Pancreas (tissue), 10 donors: ENCODE measurements around the gene TMED3. TPM values are rescaled to one million over a fixed set of nuclear protein-coding genes. Genes with fewer than 3 reads are reported as not detected.
A peak's percentile ranks its signal among the peaks of the same experiment; 100 is the strongest.

ENCODE experiments used
- ATAC-seq, 4 donors: fragments of 200-7000 bp; cut with Tn5 transposase; one replicate each; pipeline versions ENCODE4 v1.8.0 to v1.9.1; 2020; ENCODE audit warnings: mild to moderate bottlenecking in 4 of 4, moderate library complexity in 4 of 4
- DNase-seq, 6 donors: peaks; one replicate each; pipeline ENCODE4 v3.0.0-alpha.2; 2020
- FAIRE-seq: peaks from 2 replicates; lab custom pipeline; 2012; peaks lifted over from hg19 to GRCh38; lab: Jason Lieb, UNC
- H3K27ac ChIP-seq, 4 donors: fragments of 200-600 bp; sonication (generic); 1 replicate in 3 of 4; 2 replicates in 1 of 4; pipeline versions ENCODE4 v1.5.0 to v1.8.0; 2020
- H3K27me3 ChIP-seq, 4 donors: fragments of 200-600 bp; one replicate each; pipeline ENCODE4 v1.8.0; 2021
- H3K36me3 ChIP-seq, 3 donors: fragments of 200-600 bp; sonication (generic) in 1 of 3; one replicate each; pipeline versions ENCODE4 v1.5.0 to v1.8.0; 2020 to 2021
- H3K4me1 ChIP-seq, 3 donors: fragments of 200-600 bp; one replicate each; pipeline ENCODE4 v1.8.0; 2021
- H3K4me3 ChIP-seq, 4 donors: fragments of 200-600 bp; sonication (generic) in 2 of 4; one replicate each; pipeline versions ENCODE4 v1.5.0 to v1.8.0; 2020 to 2021
- H3K9me3 ChIP-seq, 4 donors: fragments of 200-600 bp; one replicate each; pipeline ENCODE4 v1.8.0; 2021
- WGBS, 2 donors: extraction: QIAGEN DNeasy Blood & Tissue Kit; methylation state at CpG; one replicate each; pipeline ENCODE4 v1.1.7; 2013; 5-methylcytosine and 5-hydroxymethylcytosine counted together
- intact Hi-C, 3 donors: fragments of 100-400 bp; cut with DNase I; formaldehyde crosslinking; loops; one replicate each; pipeline versions ENCODE4 v1.11.1 to v1.14.2; 2022
- polyA plus RNA-seq, 2 donors: library from polyadenylated mRNA; stranded (reverse); fragments of 200-250 nt; gene quantifications; one replicate each; pipeline ENCODE4 v1.2.3, GENCODE V29; 2013
- total RNA-seq, 6 donors: library from RNA; stranded (reverse); fragmentation: NEBNext Ultra II Directional in 4 of 6; extraction: Animal tissue kit (Norgen Biotek cat#: 25700) in 4 of 6; gene quantifications; one replicate each; pipeline versions ENCODE4 v1.2.1 to v1.2.4, GENCODE V29; 2021 to 2023
- TF ChIP-seq, protein P1 (sequence below), 4 donors: fragments of 200-600 bp; sonication (generic) in 3 of 4; IDR thresholded peaks; one replicate each; pipeline versions ENCODE4 v1.5.0 to v1.8.0; 2021; ENCODE audit warnings: antibody characterized with exemption in 4 of 4
- donor health status: healthy with polysubstance abuse.
- donor health status: DM: no; HTN: no; CAD: no; lungs with moderate emphysema.
- donor health status: DM: no; HTN: no; CAD: no.
- donor health status: control.
- donor health status: control.
- donor health status: Bipolar disorder and iron deficiency.
- donor health status: DM: yes; HTN: yes; CAD: no.
- donor health status: DM: no; HTN: no; CAD: no.
- donor health status: DM: no; HTN: no; CAD: no.
- donor health status: DM: yes; HTN: yes; CAD: no.

The TMED3 gene
- total and polyA plus RNA-seq, 8 donors = 52.7 to 99.0 (median 81.1) TPM

DNA sequence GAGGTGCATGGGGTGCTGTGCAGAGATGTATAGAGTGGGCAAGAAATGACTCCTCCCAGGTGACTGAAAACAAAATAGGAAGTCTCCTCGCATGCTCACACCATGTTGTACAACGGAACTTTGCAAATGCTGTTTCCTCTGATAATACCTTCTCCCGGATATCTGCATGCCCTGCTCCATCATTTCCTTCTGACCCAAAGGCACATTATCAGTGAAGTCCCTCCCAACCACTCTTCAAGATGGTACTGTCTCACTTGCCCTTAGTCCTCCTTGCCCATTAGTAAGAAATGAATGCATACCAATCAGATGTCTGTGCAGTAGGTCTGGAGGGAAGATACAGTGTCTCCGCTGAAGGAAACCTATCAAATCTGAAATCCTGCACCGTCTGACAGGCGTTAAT lies 12.0 kb downstream of the TMED3 start:
- TF ChIP-seq, protein P1, sequence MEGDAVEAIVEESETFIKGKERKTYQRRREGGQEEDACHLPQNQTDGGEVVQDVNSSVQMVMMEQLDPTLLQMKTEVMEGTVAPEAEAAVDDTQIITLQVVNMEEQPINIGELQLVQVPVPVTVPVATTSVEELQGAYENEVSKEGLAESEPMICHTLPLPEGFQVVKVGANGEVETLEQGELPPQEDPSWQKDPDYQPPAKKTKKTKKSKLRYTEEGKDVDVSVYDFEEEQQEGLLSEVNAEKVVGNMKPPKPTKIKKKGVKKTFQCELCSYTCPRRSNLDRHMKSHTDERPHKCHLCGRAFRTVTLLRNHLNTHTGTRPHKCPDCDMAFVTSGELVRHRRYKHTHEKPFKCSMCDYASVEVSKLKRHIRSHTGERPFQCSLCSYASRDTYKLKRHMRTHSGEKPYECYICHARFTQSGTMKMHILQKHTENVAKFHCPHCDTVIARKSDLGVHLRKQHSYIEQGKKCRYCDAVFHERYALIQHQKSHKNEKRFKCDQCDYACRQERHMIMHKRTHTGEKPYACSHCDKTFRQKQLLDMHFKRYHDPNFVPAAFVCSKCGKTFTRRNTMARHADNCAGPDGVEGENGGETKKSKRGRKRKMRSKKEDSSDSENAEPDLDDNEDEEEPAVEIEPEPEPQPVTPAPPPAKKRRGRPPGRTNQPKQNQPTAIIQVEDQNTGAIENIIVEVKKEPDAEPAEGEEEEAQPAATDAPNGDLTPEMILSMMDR (IDR thresholded peaks at IDR 0.05) = no peak
- FAIRE-seq (no peak), ATAC-seq (no peak), DNase-seq (no peak)
- Histone ChIP-seq H3K36me3 (peaks cover 0 to 13% (median 7%) of the 10 kb centered on the region in 3 donors), H3K4me3 (no peak overlapping the region), H3K9me3 (no peaks in the 10 kb centered on the region), H3K4me1 (no peaks in the 10 kb centered on the region), H3K27me3 (no peaks in the 10 kb centered on the region), H3K27ac (no peak overlapping the region)
- intact Hi-C loops = no loop called here
- 90% methylated on average over 6 of the region's 6 CpGs for WGBS, 2 donors

DNA sequence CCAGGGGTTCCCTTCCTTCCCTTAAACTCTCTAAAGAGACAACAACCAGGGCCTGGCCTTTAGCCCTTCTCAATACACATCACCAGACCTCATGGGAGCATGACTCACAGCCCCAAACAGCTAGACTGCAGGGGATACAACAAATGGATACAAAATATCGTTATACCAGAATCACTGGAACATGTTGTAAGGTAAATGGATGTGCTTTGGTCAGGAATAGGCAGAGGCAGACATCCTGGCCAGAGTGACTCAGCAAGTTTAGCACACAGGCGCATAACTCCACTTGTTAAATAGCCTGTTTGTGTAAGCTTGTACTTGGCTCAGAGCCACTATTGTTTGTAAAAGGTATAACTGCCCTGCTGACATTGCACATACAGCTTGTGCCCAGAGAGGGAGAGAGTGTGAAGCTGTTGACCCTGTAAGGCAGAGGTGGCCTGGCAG lies 18.3 kb downstream of the TMED3 start:
- Histone ChIP-seq H3K36me3 (no peaks in the 10 kb centered on the region), H3K4me3 (no peak overlapping the region), H3K4me1 (peaks cover 10 to 16% (median 16%) of the 10 kb centered on the region in 3 donors), H3K27ac (no peak overlapping the region), H3K9me3 (no peaks in the 10 kb centered on the region), H3K27me3 (no peaks in the 10 kb centered on the region)
- TF ChIP-seq, protein P1 (IDR thresholded peaks at IDR 0.05) = no peak
- intact Hi-C loops = no loop called here
- 85 to 87% methylated on average over 2 of the region's 2 CpGs for WGBS, 2 donors
- ATAC-seq = no peak
- DNase-seq = no peak
- FAIRE-seq = no peak

DNA sequence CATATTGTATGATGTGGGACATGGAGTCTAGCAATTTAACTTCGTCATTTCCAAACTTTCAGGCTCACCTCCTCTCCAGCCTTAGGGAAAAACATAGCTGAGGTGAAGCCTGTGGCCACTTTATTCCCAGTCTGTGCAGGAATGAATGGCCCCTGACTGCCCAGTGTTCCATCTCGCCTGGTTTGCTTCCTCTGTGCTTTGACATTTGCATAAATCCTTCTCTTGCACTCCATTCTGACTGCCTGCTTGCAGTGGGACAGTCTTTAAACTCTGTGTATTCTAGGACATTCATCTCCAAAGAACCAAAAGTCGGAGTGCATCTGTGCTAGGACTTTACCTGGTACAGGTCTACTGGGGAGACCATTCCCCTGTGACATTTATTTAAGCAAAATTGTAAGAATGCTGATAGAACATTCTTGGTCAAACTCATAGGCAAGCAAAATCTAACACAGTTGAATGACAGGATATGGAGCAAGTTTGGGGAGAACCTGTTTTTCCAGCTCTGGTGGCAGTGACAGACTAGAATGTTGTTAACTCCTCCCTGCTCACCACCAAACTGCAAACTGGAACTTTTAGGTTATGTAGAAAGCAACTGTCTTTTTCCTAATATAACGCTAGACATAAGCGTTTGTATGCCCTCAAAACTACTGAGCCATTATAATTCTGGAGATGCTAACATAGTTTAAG lies 22.1 kb downstream of the TMED3 start:
- H3K9me3 ChIP-seq = no peaks in the 10 kb centered on the region
- TF ChIP-seq, protein P1 (IDR thresholded peaks at IDR 0.05) = no peak
- 28 to 30% methylated on average over 5 of the region's 5 CpGs for WGBS, 2 donors
- H3K27me3 ChIP-seq = no peaks in the 10 kb centered on the region
- DNase-seq (peak in 2 of 6 donors; percentile 44 to 45), ATAC-seq (peak; percentile 80 to 93 (median 86)), FAIRE-seq (no peak)
- H3K27ac ChIP-seq = peak overlapping the region in 1 of 4 donors; percentile 19
- H3K36me3 ChIP-seq = no peaks in the 10 kb centered on the region
- intact Hi-C loops = no loop called here
- H3K4me3 ChIP-seq = no peak overlapping the region
- H3K4me1 ChIP-seq = peaks cover 10 to 16% (median 16%) of the 10 kb centered on the region in 3 donors

DNA sequence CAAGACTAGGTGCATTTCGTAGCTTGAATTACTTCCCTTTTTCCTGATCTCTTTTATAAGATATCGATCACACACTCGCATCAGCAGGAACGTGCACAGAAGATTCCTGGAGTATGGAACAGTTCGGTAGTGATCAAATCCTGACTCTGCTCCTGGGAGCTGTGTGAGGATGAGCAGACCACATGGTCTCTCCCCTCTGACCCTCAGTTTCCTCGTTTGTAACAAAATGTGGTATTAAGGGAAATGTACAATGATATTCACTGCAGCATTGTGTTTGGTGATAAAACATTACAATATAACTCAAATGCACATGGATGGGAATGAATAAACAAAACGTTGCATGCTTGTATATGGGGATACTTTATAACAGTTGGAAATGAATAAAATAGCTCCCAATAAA lies 26.7 kb downstream of the TMED3 start:
- TF ChIP-seq, protein P1 (IDR thresholded peaks at IDR 0.05) = no peak
- DNase-seq (no peak), ATAC-seq (no peak), FAIRE-seq (no peak)
- Histone ChIP-seq H3K27ac (no peak overlapping the region), H3K27me3 (no peaks in the 10 kb centered on the region), H3K4me3 (no peak overlapping the region), H3K9me3 (no peaks in the 10 kb centered on the region), H3K4me1 (peaks cover 5 to 10% (median 9%) of the 10 kb centered on the region in 3 donors), H3K36me3 (no peaks in the 10 kb centered on the region)
- intact Hi-C loops = no loop called here
- 59 to 66% methylated on average over 7 of the region's 7 CpGs for WGBS, 2 donors
